Transverse colon (tissue), 3 donors: ENCODE data around the gene SLC9A1.

Source experiments
- POLR2A ChIP-seq: fragments of 450-650 bp; IDR thresholded peaks from one replicate; pipeline ENCODE4 v1.6.1; 2016; ENCODE audit warnings: antibody characterized with exemption, mild to moderate bottlenecking, moderate library complexity
- TF ChIP-seq, protein P1 (sequence below), 5 experiments: fragments of 200-600 bp in 3 of 5; fragments of 450-650 bp in 2 of 5; sonication (generic) in 3 of 5; IDR thresholded peaks; 1 replicate in 2 of 5; 2 replicates in 3 of 5; pipeline ENCODE4 v1.5.1; 2016 to 2017; ENCODE audit warnings: antibody characterized with exemption in 5 of 5, inconsistent platforms in 3 of 5, mild to moderate bottlenecking in 2 of 5, moderate library complexity in 1 of 5

DNA sequence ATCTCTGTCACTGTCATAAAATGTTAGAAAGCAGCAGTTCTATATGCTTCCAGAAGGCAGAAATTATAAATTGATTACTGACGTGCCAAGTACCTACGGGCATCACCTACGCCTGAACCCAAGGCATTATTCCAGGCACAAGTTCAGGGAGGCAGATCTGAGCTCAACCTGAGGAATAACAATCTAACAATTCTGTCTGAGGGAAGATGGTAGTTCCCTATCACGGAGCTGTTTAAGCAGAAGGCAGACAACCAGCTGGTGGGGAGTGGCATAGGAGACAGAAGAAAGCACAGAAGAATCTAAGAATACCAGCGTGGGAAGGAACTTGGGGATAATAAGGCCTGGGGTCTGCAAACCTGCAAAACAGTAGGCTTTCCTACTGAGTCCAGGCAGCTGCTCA is 40.4 kb downstream of the SLC9A1 start:
- TF ChIP-seq, protein P1, sequence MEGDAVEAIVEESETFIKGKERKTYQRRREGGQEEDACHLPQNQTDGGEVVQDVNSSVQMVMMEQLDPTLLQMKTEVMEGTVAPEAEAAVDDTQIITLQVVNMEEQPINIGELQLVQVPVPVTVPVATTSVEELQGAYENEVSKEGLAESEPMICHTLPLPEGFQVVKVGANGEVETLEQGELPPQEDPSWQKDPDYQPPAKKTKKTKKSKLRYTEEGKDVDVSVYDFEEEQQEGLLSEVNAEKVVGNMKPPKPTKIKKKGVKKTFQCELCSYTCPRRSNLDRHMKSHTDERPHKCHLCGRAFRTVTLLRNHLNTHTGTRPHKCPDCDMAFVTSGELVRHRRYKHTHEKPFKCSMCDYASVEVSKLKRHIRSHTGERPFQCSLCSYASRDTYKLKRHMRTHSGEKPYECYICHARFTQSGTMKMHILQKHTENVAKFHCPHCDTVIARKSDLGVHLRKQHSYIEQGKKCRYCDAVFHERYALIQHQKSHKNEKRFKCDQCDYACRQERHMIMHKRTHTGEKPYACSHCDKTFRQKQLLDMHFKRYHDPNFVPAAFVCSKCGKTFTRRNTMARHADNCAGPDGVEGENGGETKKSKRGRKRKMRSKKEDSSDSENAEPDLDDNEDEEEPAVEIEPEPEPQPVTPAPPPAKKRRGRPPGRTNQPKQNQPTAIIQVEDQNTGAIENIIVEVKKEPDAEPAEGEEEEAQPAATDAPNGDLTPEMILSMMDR (IDR thresholded peaks at IDR 0.05): no peak
- TF ChIP-seq POLR2A: no peak
